Activated gamma-delta T cell (primary cell): ENCODE data around the gene ERGIC2.

ENCODE experiments used
- DNase-seq: peaks from one replicate; lab custom pipeline; 2025; lab: John Stamatoyannopoulos, UW

ERGIC2 gene

DNA sequence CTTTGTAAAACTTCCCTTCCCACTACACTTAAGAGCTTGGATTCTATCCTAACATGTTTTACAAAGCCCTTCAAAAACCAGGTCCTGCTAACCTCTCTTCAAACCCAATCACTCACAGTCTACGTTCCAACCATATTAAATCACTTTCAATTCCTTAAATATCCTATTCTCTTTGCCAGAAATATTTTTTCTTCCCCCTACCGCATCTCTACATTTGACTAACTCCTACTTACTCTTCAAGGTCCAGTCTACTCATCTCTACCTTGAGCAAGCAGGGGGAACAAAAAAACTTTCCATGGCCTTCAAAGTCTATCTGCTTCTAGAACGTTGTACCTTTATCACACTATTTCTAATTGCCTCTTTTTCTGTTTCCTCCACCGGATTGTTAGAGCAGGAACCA is 6.1 kb downstream of the ERGIC2 start:
- DNase-seq, result no peak

DNA sequence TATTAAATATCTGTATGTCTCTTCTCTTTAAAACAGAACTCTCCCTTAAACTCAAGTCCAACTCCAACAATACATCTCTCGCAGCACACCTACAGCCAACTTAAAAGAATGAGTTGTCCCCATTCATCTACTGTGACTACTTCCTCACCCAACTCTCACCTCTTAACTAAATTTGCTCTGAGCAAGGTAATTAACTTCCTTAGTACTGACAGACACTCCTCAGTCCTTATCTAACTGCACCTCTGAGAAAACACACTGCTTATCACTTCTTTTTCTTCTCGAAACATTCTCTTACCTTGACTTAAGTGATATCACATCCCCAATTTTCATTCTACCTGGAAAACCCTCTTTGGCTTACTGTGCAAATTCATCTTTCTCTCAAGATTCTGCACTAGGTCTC is 7.0 kb downstream of the ERGIC2 start:
- no peak for DNase-seq

DNA sequence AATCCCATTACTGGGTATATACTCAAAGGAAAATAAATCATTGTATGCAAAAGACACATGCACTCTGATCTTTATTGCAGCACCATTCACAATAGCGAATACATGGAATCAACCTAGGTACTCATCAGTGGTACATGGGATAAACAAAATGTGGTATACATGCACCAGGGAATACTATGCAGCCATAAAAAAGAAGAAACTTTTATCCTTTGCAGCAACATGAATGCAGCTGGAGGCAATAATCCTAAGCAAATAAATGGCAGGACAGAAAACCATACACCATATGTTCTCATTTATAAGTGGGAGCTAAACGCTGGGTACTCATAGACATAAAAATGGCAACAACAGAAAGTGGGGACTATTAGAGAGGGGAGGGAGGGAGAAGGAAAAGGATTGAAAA is 15.9 kb downstream of the ERGIC2 start:
- DNase-seq, result no peak

DNA sequence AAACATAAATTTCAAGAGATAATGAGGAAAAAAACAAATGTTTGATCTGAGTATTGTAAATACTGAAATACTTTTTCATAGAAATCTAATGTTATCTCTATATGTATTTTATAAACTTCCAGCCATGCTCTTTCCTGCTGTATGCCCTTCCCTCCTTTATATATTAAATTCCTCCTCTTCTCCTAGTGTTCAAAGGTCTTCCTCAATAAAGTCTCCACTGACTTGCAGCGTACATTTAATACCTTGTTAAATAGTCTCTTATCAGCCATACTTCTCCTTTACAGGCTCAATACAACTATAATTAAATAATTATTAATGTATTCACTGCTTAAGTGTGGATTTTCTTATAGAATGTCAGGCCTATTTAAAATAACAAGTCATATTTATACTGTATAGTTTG is 26.0 kb downstream of the ERGIC2 start:
- no peak for DNase-seq

DNA sequence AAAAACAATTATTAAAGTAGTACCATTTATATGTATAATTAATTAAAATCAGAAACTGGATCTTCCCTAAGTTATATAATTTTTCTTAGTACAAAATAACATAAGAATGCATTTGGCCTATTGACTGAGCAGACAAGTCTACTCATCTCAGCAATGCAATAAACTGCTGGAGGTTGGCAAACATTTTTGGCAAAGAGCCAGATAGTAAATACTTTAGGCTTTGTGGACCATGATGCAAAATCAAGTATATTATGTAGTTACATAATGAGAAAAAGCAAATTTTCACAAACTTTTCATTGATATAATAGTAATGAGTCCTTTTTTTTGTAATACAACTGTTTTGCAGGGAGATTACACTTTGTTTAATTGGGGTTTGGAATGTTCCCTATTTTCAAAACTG is 30.9 kb downstream of the ERGIC2 start:
- DNase-seq, result no peak

DNA sequence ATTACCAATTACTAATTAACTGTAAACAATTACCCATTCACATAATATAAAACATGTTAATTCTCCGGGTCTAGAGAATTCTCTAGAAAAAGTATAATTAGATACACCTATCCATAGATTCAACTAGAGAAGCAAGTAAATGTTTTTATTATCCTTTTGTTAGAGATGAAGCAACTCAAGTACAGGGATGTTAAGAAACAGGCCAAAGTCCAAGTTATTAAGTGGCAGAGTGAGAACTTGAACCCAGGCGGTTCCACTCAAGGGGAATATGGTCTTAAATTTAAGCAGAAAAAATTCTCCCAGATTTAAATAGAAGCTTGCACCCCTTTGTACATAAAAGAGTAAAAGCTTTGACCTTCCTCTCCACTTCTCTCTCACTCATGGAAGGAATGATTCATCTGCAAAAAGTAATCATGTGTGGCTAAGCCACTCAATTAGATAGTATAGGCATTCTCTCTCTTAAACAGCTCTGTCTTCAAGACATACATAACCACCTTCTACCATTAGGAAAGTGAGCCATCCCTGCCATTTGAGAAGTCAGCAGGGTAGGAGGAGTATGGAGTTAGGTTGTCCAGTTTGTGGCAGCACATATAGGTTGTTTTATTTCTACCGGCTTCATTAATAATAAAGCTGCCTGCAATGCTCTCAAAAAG is 34.1 kb downstream of the ERGIC2 start:
- no peak for DNase-seq

DNA sequence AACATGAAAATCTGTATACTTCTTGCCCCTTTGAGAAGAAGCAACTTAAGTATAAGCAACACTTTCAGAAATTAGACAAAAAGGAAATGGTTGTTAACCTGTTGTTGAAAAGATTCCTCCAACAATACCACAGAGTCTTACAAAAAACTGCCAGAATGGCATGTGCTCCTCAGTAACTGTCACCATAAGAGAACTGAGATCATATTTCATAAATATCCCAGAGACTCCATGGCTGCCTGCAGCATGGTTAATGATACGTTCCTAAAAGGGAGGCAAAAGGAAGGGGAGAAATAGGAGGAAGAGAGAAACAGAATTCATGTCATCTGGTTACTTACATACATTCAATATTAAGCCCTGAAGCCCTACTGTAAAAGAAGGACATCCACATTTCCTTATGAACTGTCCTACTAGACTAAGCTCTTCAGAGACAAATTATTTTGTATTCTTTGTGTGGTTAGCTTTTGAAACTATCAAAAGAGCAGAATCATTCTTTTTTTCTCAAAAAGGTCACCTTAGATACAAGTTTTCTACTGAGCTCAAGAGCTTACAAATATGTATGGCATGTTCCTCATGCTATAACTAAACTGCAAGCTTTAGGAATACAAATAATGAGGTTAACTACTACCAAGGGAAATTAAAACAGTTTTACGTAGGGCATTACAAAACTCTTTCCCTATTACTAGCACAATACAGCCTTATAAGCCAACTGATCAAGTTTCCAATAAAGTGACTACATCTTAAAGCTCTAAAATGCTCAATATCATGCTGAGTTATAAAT is 37.8 kb downstream of the ERGIC2 start:
- no peak for DNase-seq

DNA sequence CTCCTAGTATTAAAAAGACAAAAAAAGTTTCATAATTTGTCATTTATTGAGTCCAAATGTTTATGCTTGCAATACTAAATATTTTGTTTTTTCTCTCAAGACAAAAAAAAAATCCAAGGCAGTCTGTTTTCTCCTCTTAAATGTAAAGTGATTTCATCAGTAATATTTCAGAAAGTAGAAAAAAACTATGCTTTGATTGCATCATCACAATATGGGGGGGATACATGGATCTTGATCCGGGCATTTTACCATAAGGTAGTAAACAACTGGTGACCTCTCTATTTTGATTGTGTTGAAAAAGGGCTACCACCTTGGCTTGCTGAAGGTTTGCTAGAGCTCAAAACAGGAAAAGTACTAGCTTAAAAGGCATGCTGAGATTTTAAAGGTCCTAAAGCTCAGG is 43.6 kb downstream of the ERGIC2 start:
- DNase-seq, result no peak

DNA sequence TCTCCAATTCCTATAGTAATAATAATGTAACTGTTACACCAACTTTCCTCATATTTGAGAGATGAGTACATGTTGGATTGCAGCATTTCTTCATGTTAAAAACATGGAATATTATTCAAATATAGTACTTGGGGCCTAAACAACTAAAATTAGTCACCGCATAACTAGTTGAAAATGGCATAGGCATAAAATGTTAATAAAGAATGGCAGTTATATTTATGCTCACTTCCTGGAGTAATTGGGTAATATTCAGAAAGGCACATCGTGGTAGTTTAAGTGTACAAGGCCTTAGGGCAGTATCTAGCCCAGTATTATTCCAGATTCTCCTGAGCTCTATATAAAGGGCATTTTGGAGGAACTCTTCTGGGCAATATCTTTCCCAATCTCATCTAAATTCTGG is 46.0 kb downstream of the ERGIC2 start:
- no peak for DNase-seq

DNA sequence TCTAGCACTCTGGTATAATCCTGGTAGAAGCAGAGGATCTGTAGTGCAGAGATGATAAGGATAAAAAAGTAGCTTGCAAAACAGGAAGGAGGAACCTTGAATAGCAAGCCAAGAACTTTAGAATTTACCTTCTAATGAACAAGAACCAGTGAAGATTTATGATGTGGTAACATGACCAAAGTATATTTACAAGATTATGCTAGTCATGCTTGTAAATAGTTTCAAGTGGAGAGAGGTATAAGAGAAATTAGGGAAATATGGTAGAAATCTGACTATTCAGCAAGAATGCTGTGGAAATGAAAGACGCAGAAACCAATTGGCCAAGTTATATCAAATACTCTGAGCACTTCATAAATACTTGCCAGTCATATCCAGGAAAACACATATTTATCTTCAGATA is 47.8 kb downstream of the ERGIC2 start:
- no peak for DNase-seq

DNA sequence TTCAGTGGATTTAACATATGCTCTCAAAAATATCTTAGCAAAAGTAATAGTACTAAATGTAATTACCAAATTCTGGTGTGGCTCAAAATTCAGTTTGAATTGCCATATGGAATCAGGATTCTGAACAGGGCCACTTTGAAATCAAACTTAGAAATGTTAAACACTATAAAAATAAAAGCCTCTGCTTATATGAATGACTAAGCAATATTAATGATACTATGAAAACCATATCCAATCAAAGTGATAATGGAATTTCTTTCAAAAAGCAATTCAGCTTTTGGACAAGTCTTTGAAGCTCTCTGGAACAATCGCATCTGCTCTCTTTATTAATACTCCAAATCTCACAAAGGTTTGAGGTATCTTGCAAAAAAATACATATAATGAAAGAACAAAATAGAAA is 51.6 kb downstream of the ERGIC2 start:
- DNase-seq, result no peak

DNA sequence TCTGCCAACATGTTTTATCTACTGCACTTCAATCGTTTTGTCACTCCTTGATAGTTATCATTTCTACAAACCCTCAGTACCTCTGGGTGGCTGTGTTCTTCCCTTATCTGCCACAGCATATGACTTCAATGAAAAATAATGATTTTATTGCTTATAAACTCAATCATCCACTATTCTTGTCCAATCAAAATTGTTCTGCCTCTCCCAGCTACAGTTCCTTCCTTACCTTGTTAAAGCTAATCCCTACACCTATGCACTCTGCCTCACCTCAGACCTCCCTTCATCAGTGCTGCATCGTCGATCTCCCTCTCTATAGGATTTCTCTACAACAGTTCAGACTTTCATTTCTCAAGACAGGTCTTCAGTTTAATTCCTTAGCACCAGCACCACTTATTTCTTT is 58.8 kb downstream of the ERGIC2 start:
- DNase-seq, result no peak

DNA sequence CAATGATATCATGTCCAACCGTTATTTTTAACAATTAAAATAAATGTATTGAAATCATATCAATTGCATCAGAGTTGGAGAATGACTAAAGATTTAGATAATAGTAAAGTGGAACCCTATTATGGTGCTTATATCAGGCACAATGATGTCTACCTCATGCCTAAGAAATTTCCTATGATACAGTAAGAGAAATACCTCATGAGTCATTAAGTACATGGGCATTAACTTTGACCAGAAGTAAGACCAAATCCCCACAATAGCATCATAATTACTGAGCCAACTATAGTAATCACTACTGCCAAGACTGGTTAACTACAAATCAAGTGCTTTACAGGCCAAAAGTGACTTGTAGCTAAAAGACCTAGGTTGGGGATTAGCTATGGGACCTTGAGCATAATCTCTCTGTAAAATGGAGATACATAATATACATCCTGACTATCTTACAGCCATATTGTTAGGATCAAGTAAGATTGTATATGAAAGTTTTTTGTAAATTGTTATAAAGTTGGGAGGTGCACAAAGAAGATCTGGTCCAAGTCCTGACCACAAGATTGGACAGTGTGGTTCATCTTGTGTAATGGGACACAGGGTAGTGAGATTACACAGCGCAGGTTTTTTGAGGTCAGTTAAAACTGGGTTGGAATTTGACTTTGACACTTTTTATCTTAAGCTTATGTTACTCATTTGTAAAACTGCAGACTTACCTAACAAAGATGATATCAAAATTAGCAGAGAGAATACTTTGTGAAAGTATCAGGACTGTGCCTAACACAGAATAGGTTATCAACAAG is 60.5 kb downstream of the ERGIC2 start:
- no peak for DNase-seq

DNA sequence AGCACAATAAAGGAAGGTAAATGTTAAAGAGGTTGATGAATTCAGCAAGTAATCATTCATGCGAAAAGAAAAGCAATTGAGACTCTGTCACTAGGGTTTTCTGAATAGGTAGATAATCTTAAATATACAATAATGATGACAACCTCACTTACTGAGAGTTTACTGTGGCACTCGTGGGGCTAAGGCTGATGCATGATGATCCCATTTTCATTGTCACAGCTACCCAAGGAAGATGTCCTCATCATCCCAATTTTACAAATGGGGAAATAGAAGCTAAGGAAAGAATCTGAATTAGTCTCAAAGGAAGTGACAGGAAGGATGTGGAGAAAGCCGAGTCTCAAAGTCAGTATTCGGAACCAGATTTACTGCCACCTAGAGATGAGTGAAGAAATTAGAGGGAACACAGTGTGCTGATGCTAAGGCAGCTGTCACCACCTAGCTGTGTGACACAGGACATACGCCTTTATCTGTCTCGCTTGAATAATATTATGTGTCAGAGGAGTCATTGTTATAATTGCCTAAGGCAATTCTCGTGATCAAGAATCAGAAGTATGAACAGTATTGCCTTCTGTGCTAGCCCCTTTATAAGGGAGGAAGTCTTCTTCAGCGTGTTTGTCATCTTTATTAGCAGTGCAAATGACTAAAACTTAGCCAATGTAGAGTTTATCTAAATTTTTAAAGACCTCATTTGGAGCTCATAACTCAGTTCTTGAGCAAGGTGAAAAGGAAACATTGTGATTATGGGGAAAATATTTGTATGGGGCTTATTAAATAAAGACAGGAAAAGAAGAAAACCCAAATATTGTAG is 63.2 kb downstream of the ERGIC2 start:
- DNase-seq, result no peak

DNA sequence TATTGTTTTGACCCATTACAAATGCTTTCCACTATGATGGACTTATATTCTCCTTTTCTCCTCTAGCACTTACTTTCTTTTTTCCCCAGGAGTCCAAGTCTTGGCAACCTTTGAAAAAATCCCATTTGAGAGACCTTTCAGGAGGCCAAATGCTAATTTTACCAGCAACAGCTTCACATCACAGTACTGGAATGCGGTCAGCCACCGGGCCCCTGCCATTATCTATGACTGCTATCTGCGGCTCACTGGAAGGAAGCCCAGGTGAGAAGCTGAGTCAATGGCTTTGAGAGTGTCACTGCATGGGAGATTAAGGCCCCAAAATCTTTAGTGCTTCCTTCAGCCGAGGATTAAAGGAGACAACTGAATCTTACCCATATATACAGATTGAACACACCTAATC is 64.2 kb downstream of the ERGIC2 start:
- no peak for DNase-seq

DNA sequence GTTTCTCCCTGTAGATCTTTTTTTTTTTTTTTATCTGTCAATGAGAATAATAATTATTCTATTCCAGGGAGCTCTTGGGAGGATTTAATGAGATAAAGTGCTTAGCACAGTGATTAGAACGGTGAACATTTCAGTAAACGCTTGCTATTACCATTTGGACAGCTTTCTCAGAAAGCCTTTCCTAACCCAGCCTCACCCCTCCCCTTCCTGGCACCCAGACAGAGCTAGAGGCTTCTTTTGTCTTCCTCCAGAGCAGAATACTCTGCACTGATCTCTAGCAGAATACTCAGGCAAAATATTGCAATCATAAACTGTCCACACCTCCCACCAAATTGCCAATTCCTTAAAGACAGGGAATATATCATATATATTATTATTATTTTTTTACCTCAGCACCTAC is 66.6 kb downstream of the ERGIC2 start:
- DNase-seq, result no peak

DNA sequence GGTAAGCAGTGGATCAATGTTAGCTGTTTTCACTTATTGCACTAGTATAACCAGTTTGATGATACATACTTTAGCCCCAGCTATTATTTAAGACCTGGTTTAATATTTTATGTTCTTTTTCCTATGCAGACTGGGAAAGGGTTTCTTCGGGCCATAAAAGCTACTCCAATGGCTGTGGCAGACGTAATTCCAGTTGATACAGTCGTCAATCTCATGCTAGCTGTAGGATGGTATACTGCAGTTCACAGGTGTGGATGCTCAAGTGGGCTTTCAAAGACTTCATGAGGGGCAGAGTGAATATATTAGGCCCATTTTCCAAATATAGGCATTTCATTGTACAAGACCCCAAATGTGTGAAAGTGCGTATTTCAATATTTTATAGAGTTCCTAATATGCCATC is 70.1 kb downstream of the ERGIC2 start:
- DNase-seq, result no peak

DNA sequence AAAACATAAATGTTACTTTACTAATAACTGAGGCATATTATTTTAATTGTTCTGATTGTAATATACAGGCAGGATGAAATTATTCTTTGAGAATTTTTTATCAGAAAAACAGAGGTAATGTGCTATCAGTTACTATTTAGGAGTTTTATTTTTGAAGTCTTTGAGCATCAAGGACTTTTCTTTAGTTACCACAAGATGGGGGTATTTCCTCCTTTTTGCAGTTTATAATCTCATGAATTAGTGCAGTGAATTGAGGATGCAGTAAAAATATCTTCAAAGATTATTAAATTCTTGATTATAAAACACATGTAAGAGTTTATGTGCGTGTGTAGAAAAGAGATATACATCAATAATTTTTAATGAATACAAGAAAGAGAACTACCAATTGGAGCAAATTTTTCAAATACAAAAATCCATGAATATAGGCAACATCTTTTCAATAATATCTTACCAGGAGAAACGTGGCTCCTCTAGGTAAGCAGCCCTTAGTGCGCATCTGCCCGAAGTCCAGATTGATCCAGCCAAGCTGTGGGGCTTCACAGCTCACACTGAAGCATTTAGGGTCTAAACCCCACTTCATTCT is 71.6 kb downstream of the ERGIC2 start:
- DNase-seq, result no peak

DNA sequence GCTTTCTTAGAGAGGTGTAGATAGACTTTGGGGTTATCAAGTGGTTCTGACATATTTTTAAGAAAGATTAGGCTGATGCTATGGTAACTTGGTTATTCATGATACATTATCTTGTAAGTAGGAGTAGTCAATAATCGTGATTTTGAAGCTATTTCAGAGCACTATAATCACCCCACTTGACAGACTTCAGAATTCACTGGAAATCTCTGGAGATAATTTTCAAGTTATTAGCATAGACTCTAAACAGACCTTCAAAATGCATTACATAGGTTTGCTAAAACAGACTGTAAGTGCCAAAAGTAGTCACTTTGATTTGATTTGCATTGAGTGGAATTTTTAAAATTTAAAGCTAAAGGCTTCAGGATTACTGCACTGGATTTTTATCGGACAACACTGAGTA is 74.3 kb downstream of the ERGIC2 start:
- DNase-seq, result no peak

DNA sequence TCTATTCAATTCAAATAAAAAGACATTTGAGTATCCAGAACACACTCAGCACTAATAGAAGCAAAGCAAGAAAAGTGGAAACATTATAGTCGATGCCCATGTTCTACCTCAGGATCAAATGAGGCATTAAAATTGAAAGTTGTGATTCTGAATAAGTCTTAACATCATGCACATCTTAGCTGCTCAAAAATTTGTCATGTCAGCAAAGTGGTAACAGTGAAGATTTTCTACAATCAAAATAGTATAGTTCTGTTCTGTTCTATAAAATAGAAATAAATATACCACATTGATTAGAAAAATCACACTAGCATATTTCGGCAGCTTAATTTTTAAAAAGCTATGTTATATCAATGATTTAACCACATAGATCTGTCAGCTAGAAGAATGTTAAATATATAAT is 74.7 kb downstream of the ERGIC2 start:
- no peak for DNase-seq

DNA sequence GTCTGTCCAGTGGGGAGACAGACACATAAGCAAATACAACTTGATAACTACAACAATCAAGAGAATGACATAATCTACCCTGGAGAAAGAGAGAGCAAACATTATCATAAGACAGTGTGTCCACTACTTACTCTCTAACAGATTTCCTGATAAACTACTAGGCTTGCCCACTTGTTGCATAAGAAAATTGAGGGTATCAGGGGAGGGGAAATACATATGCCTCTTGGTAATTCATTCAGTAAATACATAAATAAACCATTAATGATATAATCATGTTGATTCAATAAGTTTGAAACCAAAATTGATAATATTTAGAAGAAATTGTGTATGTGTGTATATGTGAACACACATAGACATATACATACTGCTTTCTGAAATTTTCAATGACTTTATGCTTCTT is 76.6 kb downstream of the ERGIC2 start:
- no peak for DNase-seq

DNA sequence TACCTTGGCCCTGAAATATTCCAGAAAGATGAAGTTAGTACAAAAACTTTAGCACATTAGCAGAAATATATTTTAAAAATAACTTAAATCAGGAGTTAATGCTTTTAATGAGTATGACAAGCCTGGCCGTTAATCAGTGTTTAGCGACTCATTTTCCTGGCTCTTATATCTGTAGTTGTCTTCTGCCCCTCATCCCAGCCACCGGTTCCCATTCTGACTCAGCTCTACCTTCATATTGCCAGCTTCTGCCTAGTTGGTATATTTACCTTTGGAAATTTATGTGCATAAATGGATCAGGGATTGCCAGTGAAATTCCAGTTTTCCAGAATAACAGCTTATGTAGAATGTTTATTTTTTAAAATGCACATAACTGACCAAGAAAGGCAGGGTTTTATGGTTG is 79.9 kb downstream of the ERGIC2 start:
- no peak for DNase-seq
